Activated B cell treated with CpG ODN at 0.5 μM for 24 hours (primary cell): ENCODE data around the gene MTG1. TPM values are rescaled to one million over a fixed set of nuclear protein-coding genes. Genes with fewer than 3 reads are reported as not detected.

Experiments used
- ATAC-seq: fragments of 200-7000 bp; cut with Tn5 transposase; one replicate; pipeline ENCODE4 v1.10.0; 2021; ENCODE audit warnings: low read depth, mild to moderate bottlenecking, moderate library complexity
- CTCF ChIA-PET: fragments of 350-600 bp; sonication (Branson Sonifier 250); formaldehyde crosslinking; loops from one replicate; lab custom pipeline; 2021; ENCODE audit warnings: antibody characterized with exemption; lab: Charles Lee
- POLR2A ChIA-PET: fragments of 350-600 bp; sonication (Branson Sonifier 250); formaldehyde crosslinking; loops from one replicate; lab custom pipeline; 2021; ENCODE audit warnings: antibody characterized with exemption; lab: Charles Lee
- DNase-seq: peaks from one replicate; pipeline ENCODE4 v3.0.0; 2022
- H3K27ac Mint-ChIP-seq: one replicate; pipeline ENCODE4 v1.8.0; 2020; ENCODE audit warnings: mixed read lengths
- H3K27me3 Mint-ChIP-seq: one replicate; pipeline ENCODE4 v1.8.0; 2021; ENCODE audit warnings: mixed read lengths
- H3K36me3 Mint-ChIP-seq: one replicate; pipeline ENCODE4 v1.8.0; 2021; ENCODE audit warnings: low read depth, mixed read lengths
- H3K4me1 Mint-ChIP-seq: one replicate; pipeline ENCODE4 v1.8.0; 2021; ENCODE audit warnings: mixed read lengths
- H3K4me3 Mint-ChIP-seq: one replicate; pipeline ENCODE4 v1.8.0; 2020; ENCODE audit warnings: mild to moderate bottlenecking, mixed read lengths
- H3K9me3 Mint-ChIP-seq: one replicate; pipeline ENCODE4 v1.8.0; 2020; ENCODE audit warnings: mixed read lengths
- CTCF ChIP-seq: fragments of 200-600 bp; IDR thresholded peaks from one replicate; pipeline ENCODE4 v1.8.0; 2022; ENCODE audit warnings: antibody characterized with exemption, mild to moderate bottlenecking
- intact Hi-C: fragments of 100-400 bp; cut with micrococcal nuclease; formaldehyde crosslinking; loops from one replicate; pipeline ENCODE4 v1.15.1; 2024
- total RNA-seq: library from RNA; stranded (reverse); gene quantifications from 2 replicates; pipeline ENCODE4 v1.2.3, GENCODE V29; 2022

Gene MTG1
- total RNA-seq, 1 donor from 2014 or later = 83.1 TPM

GRCh38 chr10:133403784-133404183, 9.8 kb downstream of the MTG1 start:
- peaks cover 84% of the 10 kb centered on the region for H3K36me3 Mint-ChIP-seq
- peaks cover 51% of the 10 kb centered on the region for H3K4me1 Mint-ChIP-seq
- ChIA-PET CTCF (interaction anchor here (0.8 kb wide), 1 partner anchor 74 kb away, joined by 3 read pairs; no protein-coding TSS in a partner anchor), POLR2A (interaction anchor here (0.6 kb wide), 1 partner anchor 34 kb away, joined by 3 read pairs; no protein-coding TSS in a partner anchor)
- no peaks in the 10 kb centered on the region for H3K27me3 Mint-ChIP-seq
- H3K27ac Mint-ChIP-seq = no peak overlapping the region
- no peak overlapping the region for H3K4me3 Mint-ChIP-seq
- TF ChIP-seq CTCF = no peak
- intact Hi-C loops = no loop called here
- no peaks in the 10 kb centered on the region for H3K9me3 Mint-ChIP-seq
- no peak for ATAC-seq
- DNase-seq = no peak

GRCh38 chr10:133405272-133405671, 11.3 kb downstream of the MTG1 start:
- intact Hi-C loops = loop anchor here (5.0 kb wide), 1 partner anchor 33 kb away; the partner anchor contains the start of gene ECHS1
- no peak for ATAC-seq
- H3K27me3 Mint-ChIP-seq = no peaks in the 10 kb centered on the region
- peaks cover 83% of the 10 kb centered on the region for H3K36me3 Mint-ChIP-seq
- no peak overlapping the region for H3K27ac Mint-ChIP-seq
- TF ChIP-seq CTCF = no peak
- H3K4me1 Mint-ChIP-seq = peaks cover 48% of the 10 kb centered on the region
- DNase-seq = no peak
- H3K4me3 Mint-ChIP-seq = no peak overlapping the region
- no peaks in the 10 kb centered on the region for H3K9me3 Mint-ChIP-seq
- CTCF ChIA-PET = interaction anchor here (1.0 kb wide), 1 partner anchor 76 kb away, joined by 3 read pairs; no protein-coding TSS in a partner anchor
- POLR2A ChIA-PET = interaction anchor here (0.7 to 2.3 kb wide), 3 partner anchors 11 to 82 kb away, joined by 3 to 6 read pairs (median 5); partner anchors contain the start of gene MTG1

GRCh38 chr10:133405844-133406527, 12.0 kb downstream of the MTG1 start:
- Mint-ChIP-seq H3K36me3 (peaks cover 84% of the 10 kb centered on the region), H3K27me3 (no peaks in the 10 kb centered on the region), H3K27ac (peak overlapping the region; percentile 51), H3K9me3 (no peaks in the 10 kb centered on the region), H3K4me1 (peaks cover 41% of the 10 kb centered on the region), H3K4me3 (peak overlapping the region; percentile 7)
- TF ChIP-seq CTCF = no peak
- DNase-seq = no peak
- intact Hi-C loops = loop anchor here (1.0 to 5.0 kb wide), 2 partner anchors 17 to 34 kb away; partner anchors contain the start of gene ECHS1
- POLR2A ChIA-PET = interaction anchor here (0.7 to 2.3 kb wide), 3 partner anchors 12 to 82 kb away, joined by 3 to 6 read pairs (median 5); partner anchors contain the start of gene MTG1
- peak; percentile 36 for ATAC-seq
- CTCF ChIA-PET = interaction anchor here (0.6 to 1.0 kb wide), 2 partner anchors 16 to 76 kb away, joined by 3 read pairs; no protein-coding TSS in a partner anchor

GRCh38 chr10:133411523-133412380, 17.8 kb downstream of the MTG1 start:
- POLR2A ChIA-PET = no interaction called here
- H3K4me3 Mint-ChIP-seq = no peak overlapping the region
- intact Hi-C loops = no loop called here
- CTCF ChIA-PET = interaction anchor here (1.3 kb wide), 1 partner anchor 82 kb away, joined by 4 read pairs; no protein-coding TSS in a partner anchor
- peaks cover 81% of the 10 kb centered on the region for H3K36me3 Mint-ChIP-seq
- peaks cover 19% of the 10 kb centered on the region for H3K9me3 Mint-ChIP-seq
- no peaks in the 10 kb centered on the region for H3K27me3 Mint-ChIP-seq
- DNase-seq = no peak
- H3K4me1 Mint-ChIP-seq = peaks cover 8% of the 10 kb centered on the region
- no peak for ATAC-seq
- H3K27ac Mint-ChIP-seq = no peak overlapping the region
- TF ChIP-seq CTCF = no peak
